Measurements from ENCODE around the gene KPTN. TPM values are rescaled to one million over a fixed set of nuclear protein-coding genes. Genes with fewer than 3 reads are reported as not detected.

Gene KPTN
- total RNA-seq, 1 donor from 2014 or later: 11.4 TPM

DNA sequence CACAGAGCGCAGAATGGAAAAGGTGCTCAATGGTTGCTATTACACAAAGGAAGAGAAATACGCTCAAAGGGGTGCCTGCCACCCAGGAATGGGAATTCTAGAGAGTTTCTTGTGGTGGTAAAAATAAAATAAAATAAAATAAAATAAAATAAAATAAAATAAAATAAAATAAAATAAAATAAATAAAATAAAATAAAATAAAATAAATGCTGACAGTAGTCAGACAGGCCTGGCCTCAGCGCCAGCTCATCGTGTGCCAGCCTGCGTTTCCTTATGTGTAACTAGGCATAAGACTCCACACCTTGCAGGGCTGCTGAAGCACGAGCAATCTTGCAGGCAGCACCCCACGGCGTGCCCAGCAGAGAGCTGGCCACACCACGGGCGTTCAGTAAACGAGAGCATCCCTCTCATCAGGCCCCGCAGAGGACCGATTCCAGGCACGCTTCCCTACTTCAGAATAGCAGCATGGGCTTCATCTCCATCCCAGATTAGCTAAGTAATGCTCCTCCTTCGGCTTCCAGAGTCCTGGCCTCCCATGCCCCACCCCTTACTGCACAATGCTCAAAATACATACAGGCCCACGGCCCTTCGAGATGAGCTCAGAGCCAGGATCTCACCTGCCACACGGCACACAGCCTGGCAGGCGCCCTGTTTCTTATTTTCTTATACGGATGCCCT, 25.3 kb upstream of the KPTN start:
- intact Hi-C loops (cut with micrococcal nuclease): no loop called here

DNA sequence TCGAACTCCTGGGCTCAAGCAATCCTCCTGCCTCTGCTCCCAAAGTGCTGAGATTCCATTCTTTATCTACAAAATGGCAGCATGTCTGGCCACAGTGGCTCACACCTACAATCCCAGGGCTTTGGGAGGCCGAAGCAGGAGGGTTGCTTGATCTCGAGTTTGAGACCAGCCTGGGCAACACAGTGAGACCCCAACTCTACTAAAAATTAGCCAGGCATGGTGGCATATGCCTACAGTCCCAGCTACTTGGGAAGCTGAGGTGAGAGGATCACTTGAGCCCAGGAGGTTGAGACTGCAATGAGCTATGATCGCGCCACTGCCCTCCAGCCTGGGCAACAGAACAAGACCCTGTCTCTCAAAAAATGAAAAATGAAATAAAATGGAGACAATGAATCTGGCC, 24.7 kb upstream of the KPTN start:
- intact Hi-C loops (cut with micrococcal nuclease): no loop called here

DNA sequence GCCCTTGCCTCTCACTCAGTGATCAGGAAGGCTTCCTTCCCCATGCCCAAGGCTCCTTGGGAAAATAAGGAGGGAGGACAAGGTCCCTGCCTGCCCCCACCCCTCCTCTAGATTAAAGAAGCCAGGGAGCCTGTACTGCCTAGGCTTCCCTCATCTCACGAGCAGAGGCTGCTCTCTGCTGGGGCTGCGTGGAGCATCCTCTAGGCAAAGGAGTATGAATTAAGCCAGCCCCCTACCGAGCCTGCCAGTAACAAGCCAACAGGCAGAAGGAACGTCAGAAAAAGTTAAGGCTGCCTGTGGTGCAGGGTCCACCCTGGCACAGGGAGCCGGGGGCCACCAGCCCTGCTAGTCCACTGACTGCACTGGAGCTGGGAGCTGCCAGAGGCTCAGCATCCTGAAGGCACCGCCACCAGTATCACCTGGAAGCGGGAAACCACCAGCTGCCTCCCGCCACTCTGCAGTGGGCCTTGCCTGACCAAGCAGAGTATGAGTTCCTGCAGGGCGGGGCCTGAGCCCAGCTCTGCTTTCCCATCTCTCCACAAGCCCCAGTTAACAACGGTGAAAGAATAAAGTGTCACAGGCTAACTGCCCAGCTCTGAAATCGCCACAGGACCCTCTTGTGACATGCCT, 24.0 kb upstream of the KPTN start:
- intact Hi-C loops (cut with micrococcal nuclease): no loop called here

DNA sequence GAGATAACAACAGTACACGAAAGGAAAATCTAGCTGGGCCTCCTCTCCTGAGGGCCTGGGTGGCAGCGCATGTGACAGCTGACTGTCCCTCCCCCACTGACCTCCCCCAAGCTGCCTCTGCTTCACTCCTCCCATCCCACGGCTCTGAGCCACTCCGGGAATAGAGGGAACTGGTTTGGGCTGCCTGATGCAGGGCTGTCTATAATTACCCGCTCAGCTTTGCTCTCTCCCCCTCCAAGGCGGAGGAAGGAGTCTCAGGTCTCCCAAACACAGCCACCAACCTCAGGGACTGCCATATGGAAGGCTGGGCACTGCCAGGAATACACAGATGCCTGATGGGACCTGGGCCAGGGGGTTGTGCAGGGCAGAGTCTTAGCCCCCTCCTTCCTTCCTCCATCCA, 23.0 kb upstream of the KPTN start:
- intact Hi-C loops (cut with micrococcal nuclease): no loop called here

DNA sequence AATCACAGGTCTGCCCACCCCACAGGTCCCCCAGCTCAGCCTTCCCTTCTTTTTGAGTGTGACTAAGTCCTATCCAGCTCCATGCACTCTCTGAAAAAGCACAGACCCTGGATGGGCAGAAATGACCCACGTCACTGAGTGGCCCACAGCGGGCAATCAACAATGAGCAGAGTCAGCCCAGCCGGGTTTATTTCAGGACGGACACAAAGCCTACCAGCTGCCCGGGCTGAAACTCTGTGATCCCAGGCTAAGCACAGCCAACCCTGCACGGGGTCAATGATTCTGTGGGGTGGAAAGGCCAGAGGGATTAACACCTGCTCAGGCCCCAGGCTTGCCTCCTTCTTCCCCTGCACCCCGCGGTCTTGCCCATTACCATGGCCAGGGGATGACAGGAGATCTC, 22.4 kb upstream of the KPTN start:
- intact Hi-C loops (cut with micrococcal nuclease): no loop called here

DNA sequence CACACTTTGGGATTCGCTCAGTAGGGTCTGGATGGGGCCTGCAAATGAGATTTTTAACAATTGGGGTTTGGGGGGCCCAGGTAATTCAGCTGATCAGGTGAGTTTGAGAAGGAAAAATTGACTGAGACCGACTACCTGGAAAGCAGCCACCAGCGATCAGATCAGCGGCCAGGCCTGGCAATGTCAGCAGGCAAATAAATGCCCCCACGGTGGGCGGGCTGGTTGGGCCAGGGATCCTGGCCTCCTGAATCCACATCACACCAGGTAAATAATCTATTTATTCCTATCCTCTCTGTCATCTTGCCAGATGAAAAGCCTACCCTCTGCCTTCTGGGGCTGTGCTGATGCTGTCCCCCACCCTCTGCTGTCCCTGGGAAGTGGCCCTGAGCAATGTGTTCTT, 21.5 kb upstream of the KPTN start:
- intact Hi-C loops (cut with micrococcal nuclease): no loop called here

DNA sequence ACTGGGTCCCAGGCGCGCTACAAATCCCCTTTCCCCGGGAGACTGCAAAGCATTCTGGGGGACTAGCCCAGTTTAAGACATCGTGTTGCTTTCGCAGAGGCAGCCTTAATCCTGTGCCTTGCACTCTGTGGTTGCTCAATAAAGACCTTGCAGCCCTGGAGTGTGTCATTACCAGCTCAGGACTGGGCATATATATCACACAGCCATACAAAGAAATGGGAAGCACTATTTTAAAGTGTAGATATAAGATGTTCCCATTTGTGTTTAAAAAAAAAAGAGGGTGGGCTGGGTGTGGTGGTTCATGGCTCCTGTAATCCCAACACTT, 19.8 kb upstream of the KPTN start:
- intact Hi-C loops (cut with micrococcal nuclease): no loop called here

DNA sequence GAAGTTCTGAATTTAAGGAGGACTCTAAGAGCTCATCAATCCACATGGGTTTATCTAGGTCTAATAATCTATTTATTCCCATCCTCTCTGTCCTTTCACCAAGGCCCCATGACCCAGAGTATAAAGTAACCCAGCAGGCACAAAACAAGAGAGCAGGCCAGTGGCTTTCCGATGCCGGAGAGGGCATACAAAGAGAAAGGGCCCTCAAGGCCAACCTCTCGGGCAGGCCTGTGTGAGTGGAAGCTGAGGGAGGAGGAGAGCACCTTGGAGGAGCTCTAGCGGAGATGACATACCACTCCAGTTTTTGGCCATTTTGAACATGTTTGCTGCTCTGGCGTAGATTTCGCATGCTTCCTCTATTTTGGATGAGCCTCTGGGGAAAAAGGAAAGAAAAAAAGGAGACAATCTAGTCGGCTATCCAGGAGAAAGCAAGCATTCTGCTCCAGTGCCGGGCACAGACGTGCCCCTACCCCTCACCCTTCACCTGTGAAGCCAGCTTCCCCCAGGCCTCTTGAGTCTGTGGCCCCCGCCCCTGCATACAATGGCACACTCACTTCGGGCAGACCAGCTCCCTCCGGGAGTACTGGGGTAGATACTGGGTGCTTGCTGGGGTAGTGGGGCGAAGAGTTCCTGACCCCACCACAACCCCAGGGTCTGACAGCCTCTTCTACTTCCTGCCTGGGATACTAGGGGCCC, 19.3 kb upstream of the KPTN start:
- intact Hi-C loops (cut with micrococcal nuclease): no loop called here

DNA sequence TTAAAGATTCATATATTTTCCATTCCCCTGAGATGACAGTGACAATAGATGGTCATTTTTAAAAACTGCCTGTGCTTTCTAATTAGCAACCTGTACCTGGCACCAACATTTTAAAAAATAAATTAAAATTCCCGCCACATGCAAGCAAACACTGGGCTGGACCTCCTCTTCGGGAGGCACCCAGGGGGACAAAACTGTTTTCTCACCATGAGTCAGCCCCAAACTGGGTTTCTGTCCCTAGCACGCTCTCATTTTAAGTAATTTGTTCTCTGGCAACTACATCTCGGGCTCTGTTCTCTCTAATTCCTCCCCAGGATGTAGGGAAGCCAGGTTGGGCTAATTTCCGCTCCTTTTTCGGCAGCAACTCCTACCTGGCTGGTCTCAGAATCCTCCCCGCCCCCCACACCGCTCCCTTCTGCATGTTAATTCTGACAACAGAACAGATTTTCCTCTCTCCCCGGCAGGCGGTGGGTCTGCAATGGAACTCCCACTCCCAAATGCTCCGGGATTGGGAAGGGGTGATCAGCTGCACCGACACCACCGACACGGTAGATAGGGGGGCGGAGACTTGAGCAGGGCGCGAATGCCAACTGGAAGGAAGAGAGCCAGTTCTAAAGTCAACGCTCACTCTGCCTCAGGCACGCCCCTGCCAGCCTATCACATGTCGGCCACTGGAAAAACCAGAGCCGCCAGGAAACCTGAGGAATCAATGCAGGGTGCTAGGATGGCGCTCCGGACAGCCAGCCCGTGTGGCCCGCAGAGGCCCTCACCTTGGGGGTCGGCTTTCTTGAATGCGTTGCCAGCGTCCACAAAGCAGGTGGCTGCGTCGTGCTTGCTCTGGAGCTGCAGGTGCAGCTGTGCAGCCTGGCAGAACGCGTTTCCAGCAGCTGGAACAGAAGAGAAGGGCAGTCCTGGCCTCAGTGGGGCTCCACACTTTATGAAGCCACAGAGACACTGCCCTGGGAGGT, 16.1 kb upstream of the KPTN start:
- intact Hi-C loops (cut with micrococcal nuclease): no loop called here

DNA sequence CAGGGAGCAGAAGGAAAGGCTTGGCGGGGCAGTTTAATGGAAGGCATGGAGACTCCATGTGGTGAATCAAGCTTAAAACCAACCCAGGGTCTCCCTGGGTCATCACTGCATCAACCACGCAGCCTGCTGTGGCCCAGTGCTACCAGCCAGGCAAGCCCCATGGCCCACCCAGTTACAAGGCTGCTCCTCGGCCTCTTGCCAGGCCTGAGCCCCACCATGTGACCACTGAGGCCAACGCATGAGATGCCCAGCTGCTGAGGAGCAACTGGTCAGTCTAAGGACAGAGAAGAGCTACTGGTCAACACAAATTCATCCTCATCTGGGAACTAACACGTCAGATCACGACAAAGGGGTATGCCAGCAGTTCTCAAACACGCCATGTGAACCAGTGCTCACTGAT, 15.4 kb upstream of the KPTN start:
- intact Hi-C loops (cut with micrococcal nuclease): no loop called here

DNA sequence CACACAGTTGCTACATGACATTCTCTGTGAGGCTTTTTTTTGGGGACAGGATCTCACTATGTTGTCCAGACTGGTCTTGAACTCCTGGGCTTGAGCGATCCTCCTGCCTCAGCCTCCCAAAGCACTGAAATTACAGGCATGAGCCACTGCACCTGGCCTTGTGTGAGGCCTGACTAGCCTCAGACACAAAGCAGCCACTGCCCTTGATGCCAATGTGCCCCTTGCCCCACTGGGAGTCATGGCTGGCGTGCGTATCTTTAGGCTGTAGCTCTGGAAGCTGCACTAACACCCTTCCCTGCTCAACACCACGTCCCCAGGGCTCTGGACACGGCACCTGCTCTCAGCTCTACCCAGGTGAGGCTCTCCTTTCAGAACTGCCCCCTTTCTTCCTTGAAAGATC, 14.5 kb upstream of the KPTN start:
- intact Hi-C loops (cut with micrococcal nuclease): no loop called here

DNA sequence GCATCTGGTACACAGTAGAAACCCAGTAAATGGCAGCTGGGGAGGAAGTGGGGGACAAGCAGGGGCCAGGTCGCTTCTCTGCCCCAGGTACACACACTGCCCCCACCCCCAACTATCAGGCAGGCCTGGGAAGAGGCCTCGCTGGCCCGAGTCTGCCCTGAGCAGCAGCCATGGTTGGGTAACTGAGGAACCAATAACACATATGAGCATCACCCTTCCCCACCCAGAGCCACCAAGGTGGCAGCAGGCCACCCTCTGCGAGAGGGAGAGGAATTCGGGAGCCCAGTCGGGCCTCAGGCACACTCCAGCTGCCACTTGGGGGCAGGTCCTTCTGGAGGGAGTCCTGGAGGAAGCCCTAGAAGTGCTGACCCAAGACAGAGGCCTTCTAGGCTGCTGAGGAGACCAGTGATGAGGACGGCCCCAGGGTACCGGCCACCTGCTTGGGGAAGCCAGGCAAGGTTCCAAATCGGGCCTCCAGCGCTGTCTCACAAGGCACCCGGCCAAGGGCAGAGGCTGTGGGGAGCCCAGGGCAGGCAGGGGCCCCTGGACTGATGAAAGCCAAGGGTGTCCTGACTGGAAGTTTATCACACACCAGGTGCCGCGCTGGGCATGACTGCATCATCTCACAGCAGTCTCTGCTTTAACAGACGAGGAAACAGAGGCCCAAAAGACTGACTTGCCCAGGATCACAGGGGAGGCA, 14.0 kb upstream of the KPTN start:
- intact Hi-C loops (cut with micrococcal nuclease): no loop called here

DNA sequence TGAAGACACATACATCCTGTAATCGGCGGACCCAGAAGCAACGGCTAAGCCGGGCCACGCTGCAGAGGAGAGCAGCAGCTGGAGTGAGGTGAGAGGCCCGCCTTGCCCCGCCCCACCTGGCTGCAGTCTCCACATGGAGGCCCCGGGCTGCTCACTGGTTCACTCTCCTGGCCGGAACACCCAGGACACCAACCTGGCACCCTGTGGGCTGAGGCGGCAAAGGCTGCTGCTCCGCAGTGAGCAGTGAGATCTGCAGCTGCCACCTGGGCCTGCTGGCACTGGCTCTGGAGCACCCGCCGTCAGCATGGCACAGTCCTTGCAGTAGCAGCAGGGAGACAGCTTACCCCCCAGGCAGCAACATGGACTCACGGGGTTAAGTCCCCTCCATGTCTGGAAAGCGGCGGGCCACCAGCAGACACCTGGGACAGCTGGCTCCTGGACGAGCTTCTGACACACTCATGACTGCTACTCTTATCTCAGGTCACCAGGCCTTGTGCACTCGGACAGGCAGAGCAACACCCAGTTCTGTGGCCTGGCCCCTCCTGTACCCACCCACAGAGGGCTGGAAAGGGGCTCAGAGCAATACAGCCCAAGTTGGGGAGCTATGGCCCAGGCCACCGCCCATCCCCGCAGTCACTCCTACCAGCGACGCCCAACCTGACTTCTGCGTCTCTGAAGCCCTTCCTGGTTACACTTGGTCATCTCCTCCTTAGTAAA, 13.2 kb upstream of the KPTN start:
- intact Hi-C loops (cut with micrococcal nuclease): no loop called here

DNA sequence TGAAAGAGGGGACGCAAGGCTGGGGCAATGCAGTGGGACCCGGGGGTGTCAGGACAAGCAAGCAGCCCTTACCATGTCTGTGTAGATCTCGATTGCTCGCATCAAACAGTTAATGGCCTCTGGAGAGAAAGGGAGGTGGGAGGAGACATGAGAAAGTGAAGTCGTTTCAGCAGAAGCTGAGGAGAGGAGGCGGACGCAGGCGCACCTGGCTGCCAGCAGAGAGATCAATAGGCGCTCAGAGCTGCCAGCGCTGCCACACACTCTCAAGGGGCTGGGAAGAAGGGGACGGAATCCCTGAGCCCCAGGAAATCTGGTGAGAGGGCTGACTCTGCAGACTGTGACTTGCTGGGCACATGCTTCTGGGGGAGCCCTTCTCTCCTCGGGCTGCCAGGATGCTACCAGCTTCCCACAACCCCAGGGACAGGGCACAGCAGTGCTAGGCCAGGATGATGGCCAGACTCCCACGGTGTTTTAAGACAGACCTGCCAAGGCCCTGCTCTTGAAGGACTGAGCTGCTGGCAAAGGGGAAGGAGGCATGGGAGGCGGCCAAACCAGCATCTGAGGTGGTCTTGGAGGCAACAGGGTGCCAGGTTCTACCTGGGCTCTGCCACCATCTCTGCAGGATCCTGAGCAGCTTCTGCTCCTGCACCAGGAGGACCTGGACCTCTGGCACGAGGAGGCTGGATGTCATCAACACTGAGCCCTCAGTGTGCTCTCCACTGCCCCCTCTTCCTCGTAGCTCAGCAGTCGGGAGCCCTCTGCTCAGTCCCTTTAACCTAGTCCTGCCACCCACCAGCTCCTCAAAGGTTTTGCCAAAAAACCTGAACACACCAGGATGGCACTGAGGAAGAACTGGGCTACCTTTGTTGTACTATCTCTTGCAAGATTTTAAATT, 11.7 kb upstream of the KPTN start:
- intact Hi-C loops (cut with micrococcal nuclease): no loop called here

DNA sequence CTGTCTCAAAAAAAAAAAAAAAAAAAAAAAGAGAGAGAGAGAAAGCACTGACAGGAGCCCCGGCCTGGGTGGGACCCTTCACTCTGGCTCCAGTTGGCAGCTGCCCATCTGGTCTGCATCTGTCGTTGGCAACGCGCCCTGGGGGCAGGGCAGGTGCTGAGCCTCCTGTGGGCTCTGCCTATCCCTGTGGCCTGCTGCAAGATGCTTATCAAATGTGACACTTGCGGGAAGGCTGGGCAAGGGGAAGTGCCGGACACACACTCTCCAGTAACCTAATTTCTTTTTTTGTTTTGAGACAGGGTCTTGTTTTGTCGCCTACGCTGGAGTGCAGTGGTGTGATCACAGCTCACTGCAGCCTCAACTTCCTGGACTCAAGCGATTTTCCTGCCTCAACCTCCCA, 10.7 kb upstream of the KPTN start:
- intact Hi-C loops (cut with micrococcal nuclease): no loop called here

DNA sequence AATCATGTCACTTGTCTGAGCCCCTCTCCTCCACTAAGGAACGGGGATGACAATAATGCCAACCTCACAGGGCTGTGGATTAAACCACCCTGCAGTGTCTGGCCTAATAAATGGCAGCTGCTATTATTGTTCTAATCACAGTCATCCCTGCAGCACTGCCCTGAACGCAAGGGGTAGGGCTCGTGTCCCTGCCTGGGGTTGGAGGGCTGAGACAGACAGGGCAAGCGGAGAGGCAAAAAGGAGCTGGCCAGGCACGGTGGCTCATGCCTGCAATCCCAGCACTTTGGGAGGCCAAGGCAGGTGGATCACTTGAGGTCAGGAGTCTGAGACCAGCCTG, 10.2 kb upstream of the KPTN start:
- intact Hi-C loops (cut with micrococcal nuclease): no loop called here

DNA sequence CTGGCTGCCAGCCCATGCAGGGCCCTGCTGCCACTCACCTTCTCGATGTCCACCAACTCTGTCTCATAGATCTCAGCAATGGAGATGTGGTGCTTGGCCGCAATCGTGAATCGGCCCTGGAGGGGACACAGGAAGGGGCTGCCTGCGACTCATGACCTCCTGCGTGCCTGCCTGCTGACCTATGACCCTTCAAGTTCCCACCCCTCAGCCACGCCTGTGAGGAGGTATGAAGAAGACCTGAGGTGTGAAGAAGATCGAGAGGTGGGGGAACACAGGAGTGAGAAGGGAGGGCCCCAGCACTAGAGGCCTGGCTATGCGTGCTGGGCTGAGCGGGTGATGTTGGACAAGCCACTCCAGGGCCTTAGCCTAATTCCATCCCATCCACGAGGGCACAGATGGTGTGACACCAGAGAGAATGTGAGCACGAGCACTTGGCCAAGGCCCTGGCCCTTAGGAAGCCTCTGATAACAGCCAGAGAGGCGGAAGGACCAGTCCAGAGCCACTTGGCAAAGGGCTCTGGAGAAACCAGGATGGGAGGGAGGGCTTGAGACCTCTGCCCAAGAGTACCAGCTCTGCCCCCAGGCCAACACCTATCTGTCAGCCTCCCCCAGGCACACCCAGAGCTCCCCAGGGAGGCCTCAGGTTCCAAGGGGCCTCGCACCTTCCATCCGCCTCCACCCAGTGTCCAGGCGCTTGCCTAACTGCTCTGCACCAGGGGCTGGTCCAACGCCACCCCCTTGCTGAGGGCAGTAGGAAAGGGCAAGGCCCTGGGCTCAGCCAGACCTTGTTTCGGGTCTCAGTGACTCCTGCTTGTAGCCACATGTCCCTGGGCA, 9.6 kb upstream of the KPTN start:
- intact Hi-C loops (cut with micrococcal nuclease): no loop called here

DNA sequence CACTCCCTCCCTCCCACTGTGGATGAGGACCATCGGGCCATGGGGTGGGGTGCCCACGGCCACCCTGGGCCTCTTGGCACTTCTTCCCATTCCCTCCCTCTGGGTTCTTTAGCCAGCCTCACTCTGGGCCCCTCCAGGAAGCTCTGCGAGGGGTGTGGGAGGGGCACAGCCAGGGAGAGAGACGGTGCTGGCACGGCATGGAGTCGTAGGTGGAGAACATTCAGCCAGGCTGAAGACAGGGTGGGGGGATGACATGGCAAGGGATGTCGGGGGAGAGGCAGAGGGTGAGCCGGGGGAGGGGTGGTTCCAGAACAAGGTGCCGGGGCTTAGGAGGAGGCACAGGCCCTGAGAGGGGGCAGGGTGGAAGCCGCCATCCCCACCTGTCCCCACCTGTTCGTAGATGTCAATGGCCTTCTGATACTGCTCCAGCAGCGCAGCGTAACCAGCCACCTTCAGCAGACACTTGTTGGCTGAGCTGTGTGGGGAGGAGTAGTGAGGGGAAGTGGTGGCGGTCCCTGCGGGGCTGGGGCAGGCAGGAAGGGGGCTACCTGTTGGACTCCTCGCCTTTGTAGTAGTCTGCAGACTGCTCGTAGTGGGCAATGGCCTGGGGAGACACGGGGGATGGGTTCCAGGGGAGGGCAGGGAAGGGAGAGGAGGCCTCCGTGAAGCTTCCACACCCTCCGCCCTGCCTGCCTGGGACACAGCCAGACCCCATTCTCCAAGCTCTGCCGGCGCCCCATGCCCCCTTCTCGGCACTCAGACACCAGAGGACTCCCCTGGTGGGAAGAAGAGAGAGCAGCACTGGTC, 8.8 kb upstream of the KPTN start:
- intact Hi-C loops (cut with micrococcal nuclease): no loop called here
